Stimulated activated CD4-positive, alpha-beta T cell treated with anti-CD3 and anti-CD28 coated beads, Interleukin-15, amount 100 ng/mL, for 1 hour (primary cell): Measurements from ENCODE around the gene GCH1.
"Not testable (repeated sequence)": the region's sequence is repeated elsewhere in the genome, so short reads cannot be mapped to it uniquely, and the experiment has no call there.

Experiments used
- DNase-seq, 2 donors: peaks; one replicate each; pipeline ENCODE4 v3.0.0-alpha.2; 2020; ENCODE audit warnings: low read depth in 1 of 2, low spot score in 1 of 2

GCH1 gene, protein sequence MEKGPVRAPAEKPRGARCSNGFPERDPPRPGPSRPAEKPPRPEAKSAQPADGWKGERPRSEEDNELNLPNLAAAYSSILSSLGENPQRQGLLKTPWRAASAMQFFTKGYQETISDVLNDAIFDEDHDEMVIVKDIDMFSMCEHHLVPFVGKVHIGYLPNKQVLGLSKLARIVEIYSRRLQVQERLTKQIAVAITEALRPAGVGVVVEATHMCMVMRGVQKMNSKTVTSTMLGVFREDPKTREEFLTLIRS

DNA sequence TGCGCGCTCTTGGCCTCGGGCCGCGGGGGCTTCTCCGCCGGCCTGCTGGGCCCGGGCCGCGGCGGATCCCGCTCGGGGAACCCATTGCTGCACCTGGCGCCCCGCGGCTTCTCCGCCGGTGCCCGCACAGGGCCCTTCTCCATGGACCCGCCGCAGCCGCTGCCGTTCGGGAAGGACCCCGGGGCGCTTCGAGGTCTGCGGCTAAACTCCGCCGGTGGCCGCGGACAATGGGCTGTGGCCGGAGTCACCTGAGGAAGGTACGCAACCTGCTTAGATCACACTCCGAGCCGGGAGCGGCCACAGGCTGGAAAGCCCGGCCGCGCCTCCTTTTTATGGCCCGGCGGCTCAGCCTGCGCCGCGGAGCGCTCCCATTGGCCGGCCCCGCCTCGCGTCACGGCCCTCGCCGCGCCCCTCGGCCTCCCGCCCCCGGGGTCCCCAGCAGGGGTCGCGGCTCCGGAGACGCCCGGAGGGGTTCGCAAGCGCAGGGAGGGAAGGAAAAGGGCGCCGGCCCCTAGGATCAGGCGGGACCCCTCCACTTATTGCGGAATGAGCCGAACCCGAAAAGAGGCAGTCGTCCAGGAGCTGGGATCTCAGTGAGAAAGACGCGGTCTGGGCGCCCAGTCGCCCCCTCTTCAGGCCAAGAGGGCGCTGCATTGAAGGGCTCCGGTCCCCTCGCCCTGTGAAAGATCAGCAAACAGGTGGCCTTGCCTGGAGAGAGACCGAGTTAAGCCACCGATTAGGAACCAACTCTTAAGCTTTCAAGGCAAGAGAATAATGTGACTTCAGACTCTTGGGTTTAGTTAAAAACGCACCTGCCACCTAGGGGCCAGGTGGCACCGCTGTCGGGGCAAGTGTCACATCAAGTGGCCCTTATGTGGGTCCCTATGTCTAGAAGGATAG is at the start of gene GCH1:
Gene GCH1, minus strand, starts transcription at position 306 of the 900 bp plus-strand sequence. Its CDS starts 163 bp downstream, at position 143.
- peak; percentile 61 to 65 for DNase-seq

DNA sequence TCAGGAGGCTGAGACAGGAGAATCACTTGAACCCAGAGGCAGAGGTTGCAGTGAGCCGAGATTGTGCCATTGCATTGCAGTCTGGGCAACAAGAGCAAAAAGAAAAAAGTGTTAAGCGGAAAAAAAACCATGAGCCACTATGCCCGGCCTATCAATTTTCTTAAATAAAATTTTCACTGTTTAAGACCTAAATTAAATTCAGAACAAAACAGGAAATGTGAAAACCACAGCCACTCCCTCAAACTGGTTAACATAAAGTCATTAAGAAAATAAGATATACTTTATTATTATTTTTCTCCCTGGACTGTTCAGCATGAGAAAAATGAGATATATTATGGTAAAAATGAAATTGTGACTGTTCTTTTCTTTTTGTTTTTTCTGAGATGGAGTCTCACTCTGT is 44.6 kb upstream of the GCH1 start:
- no peak for DNase-seq

DNA sequence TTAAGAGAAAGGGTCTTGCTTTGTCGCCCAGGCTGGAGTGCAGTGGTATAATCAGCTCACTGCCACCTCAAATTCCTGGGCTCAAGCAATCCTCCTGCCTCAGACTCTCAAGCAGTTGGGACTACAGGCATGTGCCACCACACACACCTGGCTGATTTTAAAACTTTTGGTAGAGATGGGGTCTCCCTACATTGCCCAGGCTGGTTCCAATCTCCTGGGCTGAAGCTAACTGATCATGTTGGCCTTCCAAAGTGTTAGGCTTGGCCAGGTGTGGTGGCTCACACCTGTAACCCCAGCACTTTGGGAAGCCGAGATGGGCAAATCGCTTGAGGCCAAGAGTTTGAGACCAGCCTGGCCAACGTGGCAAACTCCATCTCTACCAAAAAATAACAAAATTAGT is 43.9 kb upstream of the GCH1 start:
- no peak for DNase-seq

DNA sequence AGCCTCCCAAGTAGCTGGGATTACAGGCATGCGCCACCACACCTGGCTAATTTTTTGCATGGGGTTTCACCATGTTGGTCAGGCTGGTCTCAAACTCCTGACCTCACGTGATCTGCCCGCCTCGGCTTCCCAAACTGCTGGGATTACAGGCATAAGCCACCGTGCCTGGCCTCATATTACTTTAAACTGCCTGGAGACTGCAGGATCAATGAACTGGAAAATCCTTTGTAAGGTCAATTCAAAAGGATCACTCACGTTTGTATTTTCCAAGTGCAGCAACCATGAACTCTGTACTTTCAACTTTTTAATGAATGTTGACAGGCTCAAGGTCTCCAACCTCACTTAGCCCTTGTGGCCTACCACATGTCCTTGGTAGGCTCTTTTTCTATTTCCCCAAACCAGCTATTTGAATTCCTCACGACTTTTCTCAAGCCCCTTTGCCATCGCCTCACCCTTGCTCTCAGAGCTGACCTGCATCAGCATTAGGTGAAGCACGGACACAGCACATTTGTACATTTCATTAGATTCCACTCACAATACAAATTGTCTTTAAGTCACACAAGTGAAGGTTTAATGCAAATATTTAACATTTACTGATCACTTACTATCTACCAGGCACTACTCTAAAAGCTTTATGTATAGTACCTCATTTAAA is 42.2 kb upstream of the GCH1 start:
- DNase-seq, result no peak

DNA sequence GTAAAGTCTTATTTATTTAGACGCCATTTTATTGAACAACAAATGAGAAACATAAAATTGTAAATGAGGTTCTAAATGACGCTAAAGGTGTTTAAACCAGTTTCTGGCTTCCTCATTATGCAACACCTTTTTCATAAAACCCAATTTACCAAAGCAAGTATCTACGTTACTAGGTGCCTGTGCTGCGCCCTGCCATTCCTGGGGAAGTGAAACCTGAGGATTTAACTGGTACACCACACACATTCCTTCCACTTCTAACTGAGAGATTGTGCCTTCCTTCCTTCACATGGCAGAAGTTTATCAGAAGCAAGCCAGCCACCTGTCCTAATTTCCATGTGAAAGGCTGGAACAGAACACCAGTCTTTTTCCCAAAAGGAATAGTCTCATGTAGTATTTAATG is 40.3 kb upstream of the GCH1 start:
- DNase-seq, result no peak

DNA sequence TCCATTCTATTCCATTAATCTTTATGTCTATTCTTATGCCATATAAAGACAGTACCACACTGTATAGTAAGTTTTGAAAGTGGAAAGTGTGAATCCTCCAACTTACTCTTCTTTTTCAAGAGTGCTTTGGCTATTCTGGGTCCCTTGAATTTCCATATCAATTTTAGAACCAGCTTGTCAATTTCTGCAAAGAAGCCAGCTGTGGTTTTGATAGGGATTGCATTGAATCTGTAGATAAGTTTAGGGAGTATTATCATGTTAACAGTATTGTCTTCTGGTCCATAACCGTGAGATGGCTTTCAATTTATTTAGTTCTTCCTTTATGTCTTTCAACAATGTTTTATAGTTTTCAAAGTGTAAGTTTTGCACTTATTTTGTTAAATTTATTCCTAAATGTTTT is 34.2 kb upstream of the GCH1 start:
- no peak for DNase-seq

DNA sequence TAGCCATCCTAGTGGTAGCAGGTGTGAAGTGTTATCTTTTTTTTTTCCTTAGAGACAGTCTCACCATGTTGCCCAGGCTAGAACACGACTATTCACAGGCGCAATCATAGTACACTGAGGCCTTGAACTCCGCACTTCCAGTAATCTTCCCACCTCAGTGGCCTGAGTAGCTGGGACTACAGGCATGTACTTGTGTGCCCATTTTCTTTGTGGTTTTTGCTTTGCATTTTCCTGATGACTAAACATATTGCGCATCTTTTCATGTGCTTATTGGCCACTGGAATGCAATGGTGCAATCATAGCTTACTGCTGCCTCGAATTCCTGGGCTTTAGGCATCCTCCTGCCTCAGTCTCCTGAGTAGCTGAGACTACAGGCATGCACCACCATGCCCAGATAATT is 33.3 kb upstream of the GCH1 start:
- DNase-seq, result no peak

DNA sequence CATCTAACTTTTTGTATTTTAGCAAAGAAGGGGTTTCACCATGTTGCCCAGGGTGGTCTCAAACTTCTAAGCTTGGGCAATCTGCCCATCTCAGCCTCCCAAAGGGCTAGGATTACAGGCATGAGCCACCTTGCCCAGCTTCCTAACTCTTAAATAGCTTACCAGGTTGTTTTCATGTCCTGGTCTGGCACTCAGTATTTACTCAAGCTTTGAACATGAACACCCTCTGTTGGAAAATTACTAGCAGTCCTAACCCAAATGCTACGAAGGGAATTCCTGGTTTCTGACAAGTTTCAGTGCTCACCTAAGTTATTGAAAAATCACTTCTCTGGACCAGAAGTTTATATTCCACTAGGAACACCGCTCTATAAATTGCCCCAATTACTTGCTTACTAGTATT is 32.5 kb upstream of the GCH1 start:
- DNase-seq, result no peak

DNA sequence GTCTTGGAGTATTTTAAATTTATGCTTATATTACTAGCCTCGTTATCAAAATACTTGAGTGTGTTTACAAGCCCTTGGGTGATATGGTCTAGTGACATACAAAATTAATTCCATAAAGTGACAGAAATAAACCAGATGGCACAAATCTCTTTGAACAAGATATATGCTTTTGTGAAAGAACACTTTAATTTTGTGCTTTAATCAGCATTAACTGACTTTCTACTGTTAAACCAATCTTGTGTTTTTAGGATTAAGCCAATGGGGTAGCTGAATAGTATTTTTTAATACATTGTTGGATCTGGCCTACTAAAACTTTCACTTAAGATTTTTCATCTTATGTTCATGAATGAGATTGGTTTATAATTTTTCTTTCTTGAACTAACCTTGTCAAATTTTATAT is 30.4 kb upstream of the GCH1 start:
- no peak for DNase-seq

DNA sequence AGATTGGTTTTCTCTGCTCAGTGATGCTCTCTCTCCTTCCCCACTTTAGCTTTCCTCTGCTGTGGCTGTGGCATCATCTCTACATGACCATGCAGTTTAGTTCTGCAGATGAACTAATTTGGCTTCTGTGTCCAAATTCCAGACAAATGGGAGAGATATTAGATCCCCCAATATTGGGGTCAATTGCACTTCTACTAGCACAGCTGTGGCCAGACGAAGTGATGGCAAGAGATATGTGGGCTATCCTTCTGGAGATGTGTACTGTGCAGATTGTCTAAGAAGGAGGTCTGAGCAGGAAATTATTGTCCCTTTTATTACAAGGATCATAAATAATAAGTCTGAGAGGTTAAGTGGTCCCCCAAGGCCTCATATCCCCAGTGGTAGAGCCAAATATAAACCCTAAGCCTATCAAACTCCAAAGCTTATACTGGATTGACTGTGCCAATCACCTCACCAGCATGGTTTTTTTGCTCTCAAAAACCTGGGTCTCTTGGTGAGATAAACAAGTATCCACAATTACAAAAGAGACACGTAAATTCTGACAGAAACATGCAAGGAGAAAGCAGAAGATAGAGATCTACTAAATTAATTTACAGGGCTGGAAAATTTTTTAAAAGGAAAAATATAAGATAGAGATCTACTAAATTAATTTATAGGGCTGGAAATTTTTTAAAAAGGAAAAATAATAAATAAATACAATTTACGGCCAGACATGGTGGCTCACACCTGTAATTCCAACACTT is 29.1 kb upstream of the GCH1 start:
- DNase-seq, result no peak

DNA sequence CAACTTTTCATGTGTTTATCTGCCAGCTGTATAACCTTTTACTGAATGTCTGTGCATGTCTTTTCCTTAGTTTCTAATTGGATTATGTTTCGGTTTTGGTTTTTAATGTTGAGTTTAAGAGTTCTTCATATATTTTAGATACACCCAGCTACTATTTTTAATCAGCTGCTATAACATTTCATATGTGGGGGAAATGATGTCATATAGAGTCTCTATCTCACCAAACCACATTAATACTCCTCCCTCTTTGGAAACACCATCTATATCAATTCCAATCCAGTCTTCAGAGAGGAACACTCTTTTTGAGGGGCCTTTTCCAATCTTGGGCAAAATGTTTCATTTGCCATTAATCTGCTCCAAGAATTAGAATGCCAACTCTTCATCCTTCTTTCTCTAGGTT is 28.5 kb upstream of the GCH1 start:
- no peak for DNase-seq

DNA sequence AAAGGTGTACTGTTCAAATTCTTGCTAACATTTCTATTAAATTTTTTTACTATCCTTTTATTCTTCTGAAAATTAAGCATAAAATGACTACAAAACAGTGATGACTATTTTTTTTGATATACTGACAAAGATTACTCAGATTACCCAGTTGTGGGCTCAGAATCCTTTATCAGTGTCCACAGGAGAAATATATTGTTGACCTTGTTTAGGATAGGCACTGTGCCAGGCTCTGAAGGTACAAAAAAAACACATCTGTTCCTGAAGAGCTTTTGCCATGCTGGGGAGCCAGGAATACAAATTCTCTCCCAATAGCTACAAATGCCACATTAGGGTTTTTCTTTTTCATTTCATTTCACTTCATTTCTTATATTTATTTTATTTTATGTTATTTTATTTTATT is 26.9 kb upstream of the GCH1 start:
- DNase-seq, result no peak

DNA sequence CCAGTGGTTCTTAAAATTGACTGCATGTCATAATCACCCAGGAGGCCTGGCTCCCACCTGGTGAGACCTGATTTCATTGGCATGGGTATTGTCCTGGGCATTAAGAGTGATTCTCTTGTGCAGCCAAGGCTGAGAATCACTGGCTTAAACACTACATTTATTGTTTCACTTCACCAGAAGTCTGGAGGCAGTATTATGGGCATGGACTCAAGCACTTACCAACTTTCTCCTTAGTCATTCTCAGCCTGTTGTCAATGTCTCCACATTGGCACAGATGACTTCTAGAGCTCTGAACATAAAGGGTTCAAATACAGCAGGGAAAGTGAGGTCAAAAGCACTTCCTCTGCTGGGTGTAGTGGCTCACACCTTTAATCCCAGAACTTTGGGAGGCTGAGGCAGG is 25.6 kb upstream of the GCH1 start:
- DNase-seq, result no peak

DNA sequence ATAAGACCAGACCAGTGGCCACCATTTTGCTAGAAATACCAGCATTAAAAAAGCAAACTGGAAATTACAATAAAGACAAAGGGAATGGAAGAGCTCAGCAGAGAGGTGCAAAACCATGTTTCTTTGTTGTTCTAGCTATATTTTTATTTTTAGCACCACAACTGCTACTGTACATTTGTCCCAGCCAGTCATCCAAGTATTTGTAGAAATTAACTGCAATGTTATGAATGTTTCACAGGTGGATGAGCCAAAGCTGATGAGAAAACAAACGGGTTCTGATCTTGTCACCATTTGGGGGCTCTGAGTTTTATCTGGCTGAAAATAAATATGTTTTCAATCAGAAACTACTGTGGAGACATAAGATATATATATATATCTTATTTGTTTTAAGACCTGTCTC is 24.9 kb upstream of the GCH1 start:
- DNase-seq, result no peak

DNA sequence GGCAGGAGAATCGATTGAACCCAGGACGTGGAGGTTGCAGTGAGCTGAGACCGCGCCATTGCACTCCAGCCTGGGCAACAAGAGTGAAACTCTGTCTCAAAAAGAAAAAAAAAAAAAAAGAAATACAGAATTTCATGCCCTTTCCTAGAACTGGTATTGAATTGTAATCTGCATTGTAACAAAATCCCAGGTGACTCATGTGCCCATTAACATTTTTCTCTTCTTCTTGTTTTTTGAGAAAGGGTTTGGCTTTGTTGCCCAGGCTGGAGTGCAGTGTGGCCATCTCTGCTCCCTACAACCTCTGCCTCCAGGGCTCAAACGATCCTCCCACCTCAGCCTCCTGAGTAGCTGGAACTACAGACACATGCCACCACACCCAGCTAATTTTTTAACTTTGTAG is 23.9 kb upstream of the GCH1 start:
- DNase-seq, result not testable (repeated sequence)

DNA sequence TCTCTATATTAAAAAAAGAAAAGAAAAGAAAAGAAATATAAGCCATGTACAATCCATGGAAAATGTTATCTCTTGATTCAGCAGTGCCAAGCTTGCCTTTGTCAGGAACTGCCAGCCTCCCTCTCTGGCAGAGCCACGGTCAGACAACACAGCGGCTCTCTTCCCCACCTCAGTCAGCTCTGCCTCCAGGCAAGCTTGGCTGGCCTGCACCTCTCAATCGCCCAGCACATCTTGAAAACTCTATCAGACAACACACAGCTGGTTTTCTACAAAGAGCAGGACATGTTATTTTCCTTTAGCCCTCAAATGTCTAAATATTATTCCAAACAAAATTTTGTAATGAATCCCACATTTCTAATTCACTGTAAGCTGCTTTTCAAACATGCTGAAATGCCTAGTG is 20.0 kb upstream of the GCH1 start:
- no peak for DNase-seq

DNA sequence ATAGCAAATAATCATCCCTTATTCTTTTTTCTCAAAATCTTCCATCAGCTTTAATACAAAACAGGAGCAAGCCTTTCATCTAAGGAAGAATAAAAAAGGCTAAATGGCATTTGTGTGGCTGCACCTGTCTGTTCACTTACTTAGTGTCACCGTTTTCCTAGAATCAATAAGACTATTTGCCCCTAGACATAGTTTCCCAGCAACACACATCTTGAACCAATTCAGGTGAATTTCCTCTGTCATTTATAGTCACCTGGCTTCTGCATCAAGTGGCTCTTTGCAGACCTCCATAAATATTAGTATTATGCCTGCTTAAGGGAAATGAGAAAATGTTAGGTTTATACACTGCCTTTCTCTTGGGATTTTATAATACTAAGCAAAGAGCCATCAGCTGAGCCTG is 17.4 kb upstream of the GCH1 start:
- DNase-seq, result no peak

DNA sequence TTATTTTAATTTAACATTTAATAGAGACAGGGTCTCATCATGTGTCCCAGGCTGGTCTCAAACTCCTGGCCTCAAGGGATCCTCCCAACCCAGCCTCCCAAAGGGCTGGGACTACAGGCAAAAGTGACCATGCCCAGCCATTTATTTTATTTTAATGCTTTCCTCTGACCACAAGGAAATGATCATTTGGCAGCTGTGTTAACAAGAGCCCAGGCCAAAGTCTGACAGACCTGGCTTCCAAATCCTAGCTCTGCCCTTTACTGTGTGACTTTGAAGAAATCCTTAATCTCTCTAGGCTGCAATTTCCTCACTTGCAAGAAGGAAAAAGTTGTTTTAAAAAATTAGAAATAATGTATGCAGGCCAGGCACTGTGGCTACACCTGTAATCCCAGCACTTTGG is 16.7 kb upstream of the GCH1 start:
- DNase-seq, result no peak

DNA sequence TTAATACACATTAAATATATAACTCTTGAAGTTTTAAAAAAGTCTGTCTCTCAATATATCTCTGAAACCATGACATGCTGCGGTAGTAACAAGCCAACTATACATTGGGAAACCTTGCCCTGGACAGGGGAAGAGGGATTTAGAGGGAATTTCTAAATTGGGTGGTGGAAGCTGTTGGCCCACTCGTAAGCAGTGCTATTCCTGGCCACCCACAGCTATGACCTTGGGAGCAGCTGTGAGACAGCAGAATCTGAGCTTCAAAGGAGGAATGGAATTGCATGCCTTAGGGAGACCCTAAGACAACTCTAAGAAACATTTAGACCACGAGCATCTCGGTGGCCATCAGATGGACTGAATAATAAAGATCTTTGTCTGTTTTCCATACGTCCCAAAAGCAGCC is 15.8 kb upstream of the GCH1 start:
- no peak for DNase-seq

DNA sequence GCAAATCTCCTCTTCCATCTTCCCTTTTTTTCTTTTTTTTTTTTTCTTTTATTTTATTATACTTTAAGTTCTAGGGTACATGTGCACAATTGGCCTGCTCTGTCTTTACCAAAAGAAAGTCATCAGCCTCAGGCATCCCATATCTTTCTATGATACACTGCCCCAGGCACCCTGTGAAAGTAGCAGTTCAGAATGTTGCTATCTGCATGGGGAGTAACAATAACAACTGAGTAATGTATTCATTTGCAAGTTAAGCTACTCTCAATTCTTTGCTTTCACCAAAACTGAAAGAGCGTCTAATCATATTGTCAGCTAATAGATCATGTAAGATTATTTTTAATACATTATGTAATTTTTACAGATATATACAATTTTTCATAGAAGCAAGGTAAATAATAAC is 13.5 kb upstream of the GCH1 start:
- DNase-seq, result no peak

DNA sequence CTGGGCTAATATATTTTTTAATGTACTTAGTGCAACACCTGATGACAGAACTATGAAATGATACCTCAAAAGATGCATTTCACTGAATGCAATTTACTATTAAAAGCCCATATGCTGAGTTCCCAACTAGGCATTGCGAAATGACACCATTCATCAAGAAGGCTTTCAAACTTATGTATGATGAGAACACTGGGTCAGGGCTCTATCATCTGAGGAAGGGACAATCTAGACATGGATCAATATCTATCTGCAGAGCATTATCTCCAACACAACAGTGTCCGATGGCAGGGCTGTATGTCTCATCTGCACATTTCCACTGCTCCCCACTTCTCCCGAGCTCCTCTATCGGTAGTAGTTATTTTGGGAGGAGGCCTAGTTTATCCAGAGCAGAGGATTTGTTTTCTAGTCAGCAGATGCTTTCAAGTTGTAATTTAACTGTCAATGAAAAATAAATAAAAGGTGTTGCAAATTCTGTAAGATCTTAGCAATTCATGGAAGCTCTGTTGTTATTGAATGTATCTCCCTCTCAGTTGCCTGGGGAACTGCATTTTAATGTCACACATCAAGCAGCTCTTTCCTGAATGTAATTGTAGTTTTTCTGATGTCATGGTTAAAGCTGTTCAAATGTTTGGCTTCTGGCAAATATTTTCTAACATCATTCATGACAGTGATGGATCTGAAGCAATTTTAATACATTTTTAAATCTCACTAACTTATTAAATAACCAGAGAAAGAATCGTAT is 7.4 kb upstream of the GCH1 start:
- no peak for DNase-seq
